HEK293 (cell line): ENCODE data around the gene IDI1.

ENCODE experiments used
- CTCF ChIA-PET: fragments of 350-600 bp; formaldehyde crosslinking; extraction: SDS; loops from one replicate; lab custom pipeline; 2021; ENCODE audit warnings: antibody characterized with exemption; lab: Yijun Ruan, JAX
- POLR2A ChIA-PET: fragments of 300-600 bp; formaldehyde crosslinking; extraction: SDS; loops from one replicate; lab custom pipeline; 2020; ENCODE audit warnings: antibody characterized with exemption, inconsistent platforms; lab: Yijun Ruan, JAX
- H3K27ac ChIP-seq: fragments of 200-500 bp; sonication (Bioruptor generic); 2 replicates; pipeline ENCODE4 v1.5.1; 2014; ENCODE audit warnings: low read depth, low read length, control low read depth, inconsistent platforms; ENCODE audit errors: extremely low read depth
- H3K36me3 ChIP-seq, 2 experiments: fragments of 200-500 bp in 1 of 2; sonication (Bioruptor generic) in 1 of 2; 1 replicate in 1 of 2; 2 replicates in 1 of 2; pipeline ENCODE4 v1.5.1; 2014 to 2017; ENCODE audit warnings: inconsistent platforms in 2 of 2, low read length in 2 of 2; ENCODE audit not compliant: control insufficient read depth in 2 of 2, insufficient read depth in 1 of 2
- H3K4me1 ChIP-seq: fragments of 200-500 bp; sonication (Bioruptor generic); 2 replicates; pipeline ENCODE4 v1.5.1; 2014; ENCODE audit warnings: mild to moderate bottlenecking, low read length, inconsistent platforms; ENCODE audit not compliant: control insufficient read depth, insufficient read depth
- H3K4me3 ChIP-seq: 2 replicates; pipeline ENCODE4 v1.5.1; 2011; ENCODE audit warnings: low read depth, mild to moderate bottlenecking, control low read depth, low read length, moderate library complexity
- H3K9me3 ChIP-seq: fragments of 200-500 bp; sonication (Bioruptor generic); 2 replicates; pipeline ENCODE4 v1.5.1; 2014; ENCODE audit warnings: low read depth, low read length, inconsistent platforms; ENCODE audit not compliant: control insufficient read depth, insufficient read depth
- SCRT2 ChIP-seq: fragments of 450-650 bp; formaldehyde crosslinking; IDR thresholded peaks from 2 replicates; pipeline ENCODE4 v1.5.1; 2016; ENCODE audit warnings: missing biosample characterization, missing genetic modification characterization
- SP2 ChIP-seq: fragments of 450-650 bp; formaldehyde crosslinking; IDR thresholded peaks from 2 replicates; pipeline ENCODE4 v1.5.1; 2016; ENCODE audit warnings: missing biosample characterization, missing genetic modification characterization
- ZFP69B ChIP-seq: fragments of 450-650 bp; formaldehyde crosslinking; IDR thresholded peaks from 2 replicates; pipeline ENCODE4 v1.5.1; 2016; ENCODE audit warnings: missing biosample characterization, missing genetic modification characterization
- ZNF146 ChIP-seq: fragments of 450-650 bp; formaldehyde crosslinking; IDR thresholded peaks from 2 replicates; pipeline ENCODE4 v1.5.1; 2016; ENCODE audit warnings: missing biosample characterization, missing genetic modification characterization
- ZNF274 ChIP-seq, 2 experiments: fragments of 200-500 bp in 1 of 2; fragments of 450-650 bp in 1 of 2; sonication (Bioruptor generic) in 1 of 2; formaldehyde crosslinking in 1 of 2; IDR thresholded peaks; 2 replicates each; pipeline versions ENCODE4 v1.5.1 to v1.6.1; 2014 to 2016; ENCODE audit warnings: borderline replicate concordance in 1 of 2, inconsistent platforms in 1 of 2, low read length in 1 of 2, missing biosample characterization in 1 of 2, missing genetic modification characterization in 1 of 2
- ZNF302 ChIP-seq: fragments of 450-650 bp; formaldehyde crosslinking; IDR thresholded peaks from 2 replicates; pipeline ENCODE4 v1.5.1; 2016; ENCODE audit warnings: missing biosample characterization, missing genetic modification characterization, low read depth
- ZNF341 ChIP-seq: fragments of 450-650 bp; formaldehyde crosslinking; IDR thresholded peaks from 2 replicates; pipeline ENCODE4; 2016; ENCODE audit warnings: low read depth, missing biosample characterization, missing genetic modification characterization
- ZNF366 ChIP-seq: fragments of 450-650 bp; formaldehyde crosslinking; conservative IDR thresholded peaks from 2 replicates; pipeline ENCODE4 v1.5.1; 2016; ENCODE audit warnings: missing biosample characterization, missing genetic modification characterization
- ZNF624 ChIP-seq: fragments of 450-650 bp; formaldehyde crosslinking; IDR thresholded peaks from 2 replicates; pipeline ENCODE4 v1.5.1; 2017; ENCODE audit warnings: missing biosample characterization, missing genetic modification characterization
- ZNF658 ChIP-seq: fragments of 450-650 bp; formaldehyde crosslinking; IDR thresholded peaks from 2 replicates; pipeline ENCODE4; 2016; ENCODE audit warnings: missing biosample characterization, missing genetic modification characterization
- ZNF701 ChIP-seq: fragments of 450-650 bp; formaldehyde crosslinking; IDR thresholded peaks from 2 replicates; pipeline ENCODE4 v1.5.1; 2016; ENCODE audit warnings: missing biosample characterization, missing genetic modification characterization
- ZNF768 ChIP-seq: fragments of 450-650 bp; formaldehyde crosslinking; IDR thresholded peaks from 2 replicates; pipeline ENCODE4 v1.5.1; 2018; ENCODE audit warnings: missing biosample characterization, mild to moderate bottlenecking, missing genetic modification characterization
- TF ChIP-seq, protein P1 (sequence below): fragments of 450-650 bp; formaldehyde crosslinking; IDR thresholded peaks from 2 replicates; pipeline ENCODE4 v1.5.1; 2017; ENCODE audit warnings: missing biosample characterization, missing genetic modification characterization
- TF ChIP-seq, protein P2 (sequence below): fragments of 450-650 bp; formaldehyde crosslinking; IDR thresholded peaks from 2 replicates; pipeline ENCODE4 v1.5.1; 2016; ENCODE audit warnings: missing biosample characterization, missing genetic modification characterization
- TF ChIP-seq, protein P3 (sequence below): fragments of 450-650 bp; IDR thresholded peaks from 2 replicates; pipeline ENCODE4 v1.5.1; 2018; ENCODE audit warnings: missing biosample characterization, missing genetic modification characterization
- TF ChIP-seq, protein P4 (sequence below): fragments of 450-650 bp; formaldehyde crosslinking; IDR thresholded peaks from 2 replicates; pipeline ENCODE4 v1.5.1; 2016; ENCODE audit warnings: missing biosample characterization, missing genetic modification characterization, borderline replicate concordance

Gene IDI1

DNA sequence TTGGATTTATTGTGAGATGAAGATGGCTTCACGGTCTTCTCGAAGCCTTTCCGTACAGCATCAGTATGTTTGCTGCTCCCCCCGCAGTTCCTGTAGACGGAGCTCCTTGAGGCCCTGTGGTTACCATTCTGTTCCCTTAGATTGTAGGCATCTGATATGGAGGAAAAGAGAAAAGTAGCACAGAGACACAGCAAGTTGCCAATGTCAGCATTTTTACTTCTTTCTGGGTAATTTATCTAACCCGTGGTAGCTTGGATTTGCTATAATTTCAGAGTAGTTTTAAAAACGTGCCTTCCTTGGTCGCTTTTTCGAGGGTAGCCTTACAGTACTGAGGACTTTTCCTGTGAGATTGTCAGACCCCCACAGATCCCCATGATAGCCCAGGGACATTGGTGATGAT, 44.8 kb upstream of the IDI1 start:
- Histone ChIP-seq H3K9me3 (no peaks in the 10 kb centered on the region), H3K36me3 (peaks cover 19 to 67% of the 10 kb centered on the region in 2 experiments), H3K4me1 (no peaks in the 10 kb centered on the region), H3K27ac (no peak overlapping the region), H3K4me3 (no peak overlapping the region)
- TF ChIP-seq ZNF658: no peak
- CTCF ChIA-PET: interaction anchor here (1.1 kb wide), 1 partner anchor 16 kb away, joined by 3 read pairs; no protein-coding TSS in a partner anchor
- POLR2A ChIA-PET: no interaction called here

DNA sequence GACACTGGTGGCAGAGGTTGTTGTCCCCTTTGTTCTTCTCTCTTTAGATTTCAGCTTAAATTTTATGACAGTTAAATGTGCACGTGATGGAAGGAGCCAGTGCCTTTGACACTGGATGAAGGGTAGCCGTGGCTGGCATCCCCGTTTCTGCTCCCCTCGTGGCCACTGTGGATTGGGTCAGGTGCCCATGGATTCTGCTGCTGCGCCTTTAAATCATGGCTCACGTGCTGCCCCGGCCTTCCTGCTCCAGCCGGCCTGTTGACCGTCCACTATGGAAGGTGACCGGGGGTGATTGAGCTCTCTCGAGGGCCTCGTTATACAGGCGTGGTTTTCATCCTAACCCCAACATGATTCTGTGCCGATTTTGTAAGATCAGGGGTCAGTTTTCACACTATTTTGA, 41.8 kb upstream of the IDI1 start:
- CTCF ChIA-PET: interaction anchor here (0.9 kb wide), 1 partner anchor 19 kb away, joined by 8 read pairs; no protein-coding TSS in a partner anchor

More for the DNA sequence above, 41.8 kb upstream of the IDI1 start:
- no peak for TF ChIP-seq ZNF624 (tag by site-specific recombination)
- TF ChIP-seq SP2 (tag by site-specific recombination): no peak
- TF ChIP-seq ZNF341 (tag by site-specific recombination): no peak
- TF ChIP-seq ZNF302 (tag by site-specific recombination): no peak
- TF ChIP-seq, protein P1, sequence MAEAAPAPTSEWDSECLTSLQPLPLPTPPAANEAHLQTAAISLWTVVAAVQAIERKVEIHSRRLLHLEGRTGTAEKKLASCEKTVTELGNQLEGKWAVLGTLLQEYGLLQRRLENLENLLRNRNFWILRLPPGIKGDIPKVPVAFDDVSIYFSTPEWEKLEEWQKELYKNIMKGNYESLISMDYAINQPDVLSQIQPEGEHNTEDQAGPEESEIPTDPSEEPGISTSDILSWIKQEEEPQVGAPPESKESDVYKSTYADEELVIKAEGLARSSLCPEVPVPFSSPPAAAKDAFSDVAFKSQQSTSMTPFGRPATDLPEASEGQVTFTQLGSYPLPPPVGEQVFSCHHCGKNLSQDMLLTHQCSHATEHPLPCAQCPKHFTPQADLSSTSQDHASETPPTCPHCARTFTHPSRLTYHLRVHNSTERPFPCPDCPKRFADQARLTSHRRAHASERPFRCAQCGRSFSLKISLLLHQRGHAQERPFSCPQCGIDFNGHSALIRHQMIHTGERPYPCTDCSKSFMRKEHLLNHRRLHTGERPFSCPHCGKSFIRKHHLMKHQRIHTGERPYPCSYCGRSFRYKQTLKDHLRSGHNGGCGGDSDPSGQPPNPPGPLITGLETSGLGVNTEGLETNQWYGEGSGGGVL (tag by site-specific recombination): no peak
- no peak for TF ChIP-seq ZNF274 (IDR thresholded peaks at IDR 0.05; ENCODE audit: low read length)
- TF ChIP-seq ZNF274 (tag by site-specific recombination; IDR thresholded peaks at IDR 0.05; ENCODE audit: borderline replicate concordance): no peak
- TF ChIP-seq ZNF366 (tag by site-specific recombination): no peak
- TF ChIP-seq, protein P2, sequence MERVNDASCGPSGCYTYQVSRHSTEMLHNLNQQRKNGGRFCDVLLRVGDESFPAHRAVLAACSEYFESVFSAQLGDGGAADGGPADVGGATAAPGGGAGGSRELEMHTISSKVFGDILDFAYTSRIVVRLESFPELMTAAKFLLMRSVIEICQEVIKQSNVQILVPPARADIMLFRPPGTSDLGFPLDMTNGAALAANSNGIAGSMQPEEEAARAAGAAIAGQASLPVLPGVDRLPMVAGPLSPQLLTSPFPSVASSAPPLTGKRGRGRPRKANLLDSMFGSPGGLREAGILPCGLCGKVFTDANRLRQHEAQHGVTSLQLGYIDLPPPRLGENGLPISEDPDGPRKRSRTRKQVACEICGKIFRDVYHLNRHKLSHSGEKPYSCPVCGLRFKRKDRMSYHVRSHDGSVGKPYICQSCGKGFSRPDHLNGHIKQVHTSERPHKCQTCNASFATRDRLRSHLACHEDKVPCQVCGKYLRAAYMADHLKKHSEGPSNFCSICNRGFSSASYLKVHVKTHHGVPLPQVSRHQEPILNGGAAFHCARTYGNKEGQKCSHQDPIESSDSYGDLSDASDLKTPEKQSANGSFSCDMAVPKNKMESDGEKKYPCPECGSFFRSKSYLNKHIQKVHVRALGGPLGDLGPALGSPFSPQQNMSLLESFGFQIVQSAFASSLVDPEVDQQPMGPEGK (tag by site-specific recombination): no peak
- no peak for TF ChIP-seq ZNF768
- TF ChIP-seq, protein P3, sequence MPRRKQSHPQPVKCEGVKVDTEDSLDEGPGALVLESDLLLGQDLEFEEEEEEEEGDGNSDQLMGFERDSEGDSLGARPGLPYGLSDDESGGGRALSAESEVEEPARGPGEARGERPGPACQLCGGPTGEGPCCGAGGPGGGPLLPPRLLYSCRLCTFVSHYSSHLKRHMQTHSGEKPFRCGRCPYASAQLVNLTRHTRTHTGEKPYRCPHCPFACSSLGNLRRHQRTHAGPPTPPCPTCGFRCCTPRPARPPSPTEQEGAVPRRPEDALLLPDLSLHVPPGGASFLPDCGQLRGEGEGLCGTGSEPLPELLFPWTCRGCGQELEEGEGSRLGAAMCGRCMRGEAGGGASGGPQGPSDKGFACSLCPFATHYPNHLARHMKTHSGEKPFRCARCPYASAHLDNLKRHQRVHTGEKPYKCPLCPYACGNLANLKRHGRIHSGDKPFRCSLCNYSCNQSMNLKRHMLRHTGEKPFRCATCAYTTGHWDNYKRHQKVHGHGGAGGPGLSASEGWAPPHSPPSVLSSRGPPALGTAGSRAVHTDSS (tag by site-specific recombination): no peak
- no peak for TF ChIP-seq SCRT2 (tag by site-specific recombination)
- TF ChIP-seq, protein P4, sequence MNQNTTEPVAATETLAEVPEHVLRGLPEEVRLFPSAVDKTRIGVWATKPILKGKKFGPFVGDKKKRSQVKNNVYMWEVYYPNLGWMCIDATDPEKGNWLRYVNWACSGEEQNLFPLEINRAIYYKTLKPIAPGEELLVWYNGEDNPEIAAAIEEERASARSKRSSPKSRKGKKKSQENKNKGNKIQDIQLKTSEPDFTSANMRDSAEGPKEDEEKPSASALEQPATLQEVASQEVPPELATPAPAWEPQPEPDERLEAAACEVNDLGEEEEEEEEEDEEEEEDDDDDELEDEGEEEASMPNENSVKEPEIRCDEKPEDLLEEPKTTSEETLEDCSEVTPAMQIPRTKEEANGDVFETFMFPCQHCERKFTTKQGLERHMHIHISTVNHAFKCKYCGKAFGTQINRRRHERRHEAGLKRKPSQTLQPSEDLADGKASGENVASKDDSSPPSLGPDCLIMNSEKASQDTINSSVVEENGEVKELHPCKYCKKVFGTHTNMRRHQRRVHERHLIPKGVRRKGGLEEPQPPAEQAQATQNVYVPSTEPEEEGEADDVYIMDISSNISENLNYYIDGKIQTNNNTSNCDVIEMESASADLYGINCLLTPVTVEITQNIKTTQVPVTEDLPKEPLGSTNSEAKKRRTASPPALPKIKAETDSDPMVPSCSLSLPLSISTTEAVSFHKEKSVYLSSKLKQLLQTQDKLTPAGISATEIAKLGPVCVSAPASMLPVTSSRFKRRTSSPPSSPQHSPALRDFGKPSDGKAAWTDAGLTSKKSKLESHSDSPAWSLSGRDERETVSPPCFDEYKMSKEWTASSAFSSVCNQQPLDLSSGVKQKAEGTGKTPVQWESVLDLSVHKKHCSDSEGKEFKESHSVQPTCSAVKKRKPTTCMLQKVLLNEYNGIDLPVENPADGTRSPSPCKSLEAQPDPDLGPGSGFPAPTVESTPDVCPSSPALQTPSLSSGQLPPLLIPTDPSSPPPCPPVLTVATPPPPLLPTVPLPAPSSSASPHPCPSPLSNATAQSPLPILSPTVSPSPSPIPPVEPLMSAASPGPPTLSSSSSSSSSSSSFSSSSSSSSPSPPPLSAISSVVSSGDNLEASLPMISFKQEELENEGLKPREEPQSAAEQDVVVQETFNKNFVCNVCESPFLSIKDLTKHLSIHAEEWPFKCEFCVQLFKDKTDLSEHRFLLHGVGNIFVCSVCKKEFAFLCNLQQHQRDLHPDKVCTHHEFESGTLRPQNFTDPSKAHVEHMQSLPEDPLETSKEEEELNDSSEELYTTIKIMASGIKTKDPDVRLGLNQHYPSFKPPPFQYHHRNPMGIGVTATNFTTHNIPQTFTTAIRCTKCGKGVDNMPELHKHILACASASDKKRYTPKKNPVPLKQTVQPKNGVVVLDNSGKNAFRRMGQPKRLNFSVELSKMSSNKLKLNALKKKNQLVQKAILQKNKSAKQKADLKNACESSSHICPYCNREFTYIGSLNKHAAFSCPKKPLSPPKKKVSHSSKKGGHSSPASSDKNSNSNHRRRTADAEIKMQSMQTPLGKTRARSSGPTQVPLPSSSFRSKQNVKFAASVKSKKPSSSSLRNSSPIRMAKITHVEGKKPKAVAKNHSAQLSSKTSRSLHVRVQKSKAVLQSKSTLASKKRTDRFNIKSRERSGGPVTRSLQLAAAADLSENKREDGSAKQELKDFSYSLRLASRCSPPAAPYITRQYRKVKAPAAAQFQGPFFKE (tag by site-specific recombination): no peak
- no peak for TF ChIP-seq ZNF146 (tag by site-specific recombination)
- no peak for TF ChIP-seq ZNF701 (tag by site-specific recombination)
- TF ChIP-seq ZFP69B (tag by site-specific recombination): no peak
- H3K9me3 ChIP-seq: no peaks in the 10 kb centered on the region
- POLR2A ChIA-PET: interaction anchor here (0.6 kb wide), 1 partner anchor 42 kb away, joined by 4 read pairs; the partner anchor contains the start of gene IDI1
- H3K4me1 ChIP-seq: no peaks in the 10 kb centered on the region
- H3K27ac ChIP-seq: no peak overlapping the region
- H3K4me3 ChIP-seq: no peak overlapping the region
- H3K36me3 ChIP-seq: peaks cover 19 to 71% of the 10 kb centered on the region in 2 experiments
